GM18505 (cell line): ENCODE results near the gene APOD.
"Not testable (repeated sequence)": the region's sequence is repeated elsewhere in the genome, so short reads cannot be mapped to it uniquely, and the experiment has no call there.

Experiments used
- ATAC-seq: cut with Tn5 transposase; IDR thresholded peaks from one replicate; pipeline ENCODE4 v1.9.1; 2021; ENCODE audit not compliant: unreplicated experiment
- POLR2A ChIP-seq: IDR thresholded peaks from 4 replicates; pipeline ENCODE4 v1.6.1; 2011; ENCODE audit warnings: borderline replicate concordance; ENCODE audit not compliant: insufficient read depth, insufficient read length; ENCODE audit errors: extremely low read depth

Gene APOD

GRCh38 chr3:195619591-195620369 lies 36.0 kb upstream of the APOD start:
- not testable (repeated sequence) for ATAC-seq

- ATAC-seq, result not testable (repeated sequence)
Observed at GRCh38 chr3:195617784-195618659, 34.3 kb upstream of the APOD start.

- not testable (repeated sequence) for ATAC-seq
Observed at GRCh38 chr3:195617134-195617533, 33.4 kb upstream of the APOD start.

- TF ChIP-seq POLR2A, result no peak
Observed at GRCh38 chr3:195616681-195617080, 32.9 kb upstream of the APOD start.

GRCh38 chr3:195615952-195616537 lies 32.3 kb upstream of the APOD start:
- not testable (repeated sequence) for ATAC-seq

More at GRCh38 chr3:195616681-195617080, 32.9 kb upstream of the APOD start:
- no peak for ATAC-seq

- ATAC-seq, result not testable (repeated sequence)
Observed at GRCh38 chr3:195614672-195615504, 31.1 kb upstream of the APOD start.

GRCh38 chr3:195613468-195614069 lies 29.8 kb upstream of the APOD start:
- no peak for ATAC-seq
- no peak for TF ChIP-seq POLR2A

GRCh38 chr3:195612075-195612800 lies 28.5 kb upstream of the APOD start:
- no peak for ATAC-seq

GRCh38 chr3:195609229-195609628 lies 25.5 kb upstream of the APOD start:
- no peak for TF ChIP-seq POLR2A

More at GRCh38 chr3:195612075-195612800, 28.5 kb upstream of the APOD start:
- TF ChIP-seq POLR2A, result no peak

GRCh38 chr3:195601785-195602184 lies 18.0 kb upstream of the APOD start:
- ATAC-seq, result not testable (repeated sequence)

More at GRCh38 chr3:195609229-195609628, 25.5 kb upstream of the APOD start:
- ATAC-seq, result no peak

- TF ChIP-seq POLR2A, result no peak
- ATAC-seq, result no peak
Observed at GRCh38 chr3:195601382-195601781, 17.6 kb upstream of the APOD start.

GRCh38 chr3:195599926-195600325 lies 16.2 kb upstream of the APOD start:
- ATAC-seq, result not testable (repeated sequence)

- not testable (repeated sequence) for ATAC-seq
Observed at GRCh38 chr3:195599516-195599915, 15.8 kb upstream of the APOD start.
